Islet of Langerhans (tissue), 1 donor: ENCODE measurements around the gene RGS7BP.
"Not testable (repeated sequence)": the region's sequence is repeated elsewhere in the genome, so short reads cannot be mapped to it uniquely, and the experiment has no call there.

Experiments
- FAIRE-seq: peaks from one replicate; lab custom pipeline; 2011; peaks lifted over from hg19 to GRCh38; lab: Jason Lieb, UNC

The RGS7BP gene

GRCh38 chr5:64558641-64559040 is 52.8 kb downstream of the RGS7BP start:
- FAIRE-seq: not testable (repeated sequence)

GRCh38 chr5:64566310-64566916 is 60.6 kb downstream of the RGS7BP start:
- FAIRE-seq: no peak

GRCh38 chr5:64569858-64570257 is 64.0 kb downstream of the RGS7BP start:
- FAIRE-seq: peak; percentile 89

- FAIRE-seq: peak; percentile 84
Measured at GRCh38 chr5:64570395-64570996, 64.7 kb downstream of the RGS7BP start.

- FAIRE-seq: no peak
Measured at GRCh38 chr5:64575561-64575960, 69.7 kb downstream of the RGS7BP start.

GRCh38 chr5:64576250-64576649 is 70.4 kb downstream of the RGS7BP start:
- no peak for FAIRE-seq

GRCh38 chr5:64585646-64586045 is 79.8 kb downstream of the RGS7BP start:
- FAIRE-seq: no peak

GRCh38 chr5:64587370-64587769 is 81.6 kb downstream of the RGS7BP start:
- no peak for FAIRE-seq

GRCh38 chr5:64592730-64593341 is 87.0 kb downstream of the RGS7BP start:
- FAIRE-seq: no peak

GRCh38 chr5:64594025-64594424 is 88.2 kb downstream of the RGS7BP start:
- FAIRE-seq: no peak

- no peak for FAIRE-seq
Measured at GRCh38 chr5:64594601-64595000, 88.8 kb downstream of the RGS7BP start.

- FAIRE-seq: no peak
Measured at GRCh38 chr5:64595031-64595855, 89.4 kb downstream of the RGS7BP start.

- FAIRE-seq: no peak
Measured at GRCh38 chr5:64599226-64599625, 93.4 kb downstream of the RGS7BP start.

GRCh38 chr5:64603676-64604075 is 97.9 kb downstream of the RGS7BP start:
- FAIRE-seq: no peak

GRCh38 chr5:64606926-64607325 is 101.1 kb downstream of the RGS7BP start:
- FAIRE-seq: no peak

GRCh38 chr5:64612344-64612961 is 106.6 kb downstream of the RGS7BP start:
- FAIRE-seq: peak; percentile 100

- FAIRE-seq: no peak
Measured at GRCh38 chr5:64615895-64616294, 110.1 kb downstream of the RGS7BP start.

GRCh38 chr5:64619609-64620008 is 113.8 kb downstream of the RGS7BP start:
- FAIRE-seq: no peak

GRCh38 chr5:64622991-64623390 is 117.2 kb downstream of the RGS7BP start:
- no peak for FAIRE-seq

- FAIRE-seq: no peak
Measured at GRCh38 chr5:64625678-64626077, 119.9 kb downstream of the RGS7BP start.

- FAIRE-seq: no peak
Measured at GRCh38 chr5:64628901-64629300, 123.1 kb downstream of the RGS7BP start.

- FAIRE-seq: no peak
Measured at GRCh38 chr5:64629841-64630240, 124.0 kb downstream of the RGS7BP start.

GRCh38 chr5:64632251-64632650 is 126.4 kb downstream of the RGS7BP start:
- FAIRE-seq: no peak
